Prostate gland (tissue), 2 donors: ENCODE measurements around the gene OPRM1.

ENCODE experiments used
- CTCF ChIP-seq, 4 experiments: fragments of 200-600 bp in 2 of 4; fragments of 450-650 bp in 2 of 4; sonication (generic) in 2 of 4; IDR thresholded peaks; 1 replicate in 3 of 4; 2 replicates in 1 of 4; pipeline ENCODE4 v1.5.1; 2016 to 2019; ENCODE audit warnings: antibody characterized with exemption in 4 of 4, mild to moderate bottlenecking in 2 of 4, moderate library complexity in 2 of 4
- POLR2AphosphoS5 ChIP-seq: sonication (generic); formaldehyde crosslinking; IDR thresholded peaks from one replicate; pipeline ENCODE4 v1.6.1; 2017; ENCODE audit warnings: antibody characterized with exemption

- TF ChIP-seq CTCF (IDR thresholded peaks at IDR 0.05) (no peak), POLR2AphosphoS5 (no peak)
Observed at GRCh38 chr6:154106251-154106650, 67.2 kb downstream of the OPRM1 start.
